Peyer's patch (tissue), 4 donors: ENCODE data around the gene RPL38.

Experiments used
- POLR2A ChIP-seq, 2 donors: fragments of 450-650 bp; IDR thresholded peaks; one replicate each; pipeline ENCODE4 v1.5.1; 2017; ENCODE audit warnings: antibody characterized with exemption in 2 of 2, mild to moderate bottlenecking in 2 of 2, moderate library complexity in 2 of 2
- TF ChIP-seq, protein P1 (sequence below), 6 experiments: fragments of 450-650 bp in 4 of 6; fragments of 200-600 bp in 2 of 6; sonication (generic) in 1 of 6; IDR thresholded peaks; one replicate each; pipeline ENCODE4 v1.5.1; 2017 to 2019; ENCODE audit warnings: antibody characterized with exemption in 6 of 6, mild to moderate bottlenecking in 3 of 6, moderate library complexity in 1 of 6

DNA sequence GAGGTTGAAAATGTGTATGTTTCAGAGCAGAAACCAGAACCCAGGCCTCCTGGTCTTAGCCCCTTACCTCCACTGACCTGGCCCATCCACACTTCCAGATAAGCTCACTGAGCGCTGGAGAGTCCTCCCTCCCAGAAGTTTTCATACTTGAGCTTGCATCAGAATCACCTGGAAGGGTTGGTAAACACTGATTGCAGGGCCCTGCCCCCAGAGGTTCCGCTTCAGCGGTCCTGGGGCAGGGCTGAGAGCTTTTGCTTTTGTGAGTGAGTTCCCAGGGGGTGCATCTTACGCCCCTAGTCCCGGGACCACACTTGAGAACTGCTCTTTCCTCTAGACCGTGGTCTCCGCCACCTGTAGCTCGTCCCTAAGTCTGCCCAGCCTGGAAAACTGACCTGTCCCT is 30.5 kb downstream of the RPL38 start:
- TF ChIP-seq, protein P1, sequence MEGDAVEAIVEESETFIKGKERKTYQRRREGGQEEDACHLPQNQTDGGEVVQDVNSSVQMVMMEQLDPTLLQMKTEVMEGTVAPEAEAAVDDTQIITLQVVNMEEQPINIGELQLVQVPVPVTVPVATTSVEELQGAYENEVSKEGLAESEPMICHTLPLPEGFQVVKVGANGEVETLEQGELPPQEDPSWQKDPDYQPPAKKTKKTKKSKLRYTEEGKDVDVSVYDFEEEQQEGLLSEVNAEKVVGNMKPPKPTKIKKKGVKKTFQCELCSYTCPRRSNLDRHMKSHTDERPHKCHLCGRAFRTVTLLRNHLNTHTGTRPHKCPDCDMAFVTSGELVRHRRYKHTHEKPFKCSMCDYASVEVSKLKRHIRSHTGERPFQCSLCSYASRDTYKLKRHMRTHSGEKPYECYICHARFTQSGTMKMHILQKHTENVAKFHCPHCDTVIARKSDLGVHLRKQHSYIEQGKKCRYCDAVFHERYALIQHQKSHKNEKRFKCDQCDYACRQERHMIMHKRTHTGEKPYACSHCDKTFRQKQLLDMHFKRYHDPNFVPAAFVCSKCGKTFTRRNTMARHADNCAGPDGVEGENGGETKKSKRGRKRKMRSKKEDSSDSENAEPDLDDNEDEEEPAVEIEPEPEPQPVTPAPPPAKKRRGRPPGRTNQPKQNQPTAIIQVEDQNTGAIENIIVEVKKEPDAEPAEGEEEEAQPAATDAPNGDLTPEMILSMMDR (IDR thresholded peaks at IDR 0.05), result no peak
- TF ChIP-seq POLR2A (IDR thresholded peaks at IDR 0.05), result no peak
